Type B pancreatic cell (in vitro differentiated cells): Measurements from ENCODE around the gene PLA2G12A. TPM values are rescaled to one million over a fixed set of nuclear protein-coding genes. Genes with fewer than 3 reads are reported as not detected.
"Not testable (repeated sequence)": the region's sequence is repeated elsewhere in the genome, so short reads cannot be mapped to it uniquely, and the experiment has no call there.

Experiments
- DNase-seq: peaks from one replicate; pipeline ENCODE4 v3.0.0; 2021; ENCODE audit warnings: mixed read lengths; ENCODE audit not compliant: unreplicated experiment; ENCODE audit errors: extremely low spot score
- H3K27ac Mint-ChIP-seq: 2 replicates; pipeline ENCODE4 v1.8.0; 2021; ENCODE audit warnings: mild to moderate bottlenecking, mixed read lengths
- H3K27me3 Mint-ChIP-seq: 2 replicates; pipeline ENCODE4 v1.8.0; 2021; ENCODE audit warnings: mixed read lengths
- H3K36me3 Mint-ChIP-seq: 2 replicates; pipeline ENCODE4 v1.8.0; 2021; ENCODE audit warnings: mixed read lengths
- H3K4me1 Mint-ChIP-seq: one replicate; pipeline ENCODE4 v1.8.0; 2021; ENCODE audit warnings: mixed read lengths; ENCODE audit not compliant: unreplicated experiment
- H3K4me3 Mint-ChIP-seq: 2 replicates; pipeline ENCODE4 v1.8.0; 2021; ENCODE audit warnings: mild to moderate bottlenecking, mixed read lengths
- H3K9me3 Mint-ChIP-seq: 2 replicates; pipeline ENCODE4 v1.8.0; 2021; ENCODE audit warnings: mixed read lengths
- CTCF ChIP-seq: fragments of 200-600 bp; sonication (generic); conservative IDR thresholded peaks from 2 replicates; pipeline ENCODE4 v1.5.0; 2021; ENCODE audit warnings: antibody characterized with exemption, mild to moderate bottlenecking
- total RNA-seq: library from RNA; stranded (reverse); gene quantifications from 2 replicates; pipeline ENCODE4 v1.2.1, GENCODE V29; 2021; ENCODE audit warnings: low replicate concordance

The PLA2G12A gene
- total RNA-seq, 1 donor from 2014 or later: 39.3 TPM

GRCh38 chr4:109684727-109685126, 45.1 kb downstream of the PLA2G12A start:
- Mint-ChIP-seq H3K9me3 (no peaks in the 10 kb centered on the region), H3K4me3 (no peak overlapping the region), H3K27ac (no peak overlapping the region), H3K27me3 (no peaks in the 10 kb centered on the region), H3K4me1 (no peaks in the 10 kb centered on the region), H3K36me3 (peaks cover 33% of the 10 kb centered on the region)
- TF ChIP-seq CTCF: no peak
- DNase-seq: no peak

- H3K9me3 Mint-ChIP-seq: no peaks in the 10 kb centered on the region
- DNase-seq: no peak
- H3K4me1 Mint-ChIP-seq: no peaks in the 10 kb centered on the region
- no peak overlapping the region for H3K27ac Mint-ChIP-seq
- TF ChIP-seq CTCF: no peak
- no peaks in the 10 kb centered on the region for H3K27me3 Mint-ChIP-seq
- peaks cover 28% of the 10 kb centered on the region for H3K36me3 Mint-ChIP-seq
- H3K4me3 Mint-ChIP-seq: no peak overlapping the region
Observed at GRCh38 chr4:109683621-109684253, 46.1 kb downstream of the PLA2G12A start.

GRCh38 chr4:109682875-109683274, 47.0 kb downstream of the PLA2G12A start:
- Mint-ChIP-seq H3K4me3 (no peak overlapping the region), H3K9me3 (no peaks in the 10 kb centered on the region), H3K27me3 (no peaks in the 10 kb centered on the region), H3K27ac (no peak overlapping the region), H3K4me1 (no peaks in the 10 kb centered on the region), H3K36me3 (peaks cover 24% of the 10 kb centered on the region)
- TF ChIP-seq CTCF: no peak
- no peak for DNase-seq

GRCh38 chr4:109678925-109679324, 50.9 kb downstream of the PLA2G12A start:
- H3K4me3 Mint-ChIP-seq, H3K4me1 Mint-ChIP-seq, H3K27ac Mint-ChIP-seq, H3K9me3 Mint-ChIP-seq, DNase-seq, H3K27me3 Mint-ChIP-seq: not testable (repeated sequence)
- peaks cover 12% of the 10 kb centered on the region for H3K36me3 Mint-ChIP-seq

- H3K27me3 Mint-ChIP-seq, H3K27ac Mint-ChIP-seq, DNase-seq, H3K36me3 Mint-ChIP-seq, H3K9me3 Mint-ChIP-seq, H3K4me1 Mint-ChIP-seq, H3K4me3 Mint-ChIP-seq: not testable (repeated sequence)
Observed at GRCh38 chr4:109678472-109678871, 51.4 kb downstream of the PLA2G12A start.

GRCh38 chr4:109676886-109677285, 53.0 kb downstream of the PLA2G12A start:
- Mint-ChIP-seq H3K9me3 (no peaks in the 10 kb centered on the region), H3K36me3 (peaks cover 6% of the 10 kb centered on the region), H3K4me3 (no peak overlapping the region), H3K27me3 (no peaks in the 10 kb centered on the region), H3K4me1 (no peaks in the 10 kb centered on the region), H3K27ac (no peak overlapping the region)
- no peak for DNase-seq
- no peak for TF ChIP-seq CTCF

GRCh38 chr4:109675843-109676242, 54.0 kb downstream of the PLA2G12A start:
- H3K27ac Mint-ChIP-seq: no peak overlapping the region
- peaks cover 11% of the 10 kb centered on the region for H3K36me3 Mint-ChIP-seq
- no peak for DNase-seq
- H3K9me3 Mint-ChIP-seq: no peaks in the 10 kb centered on the region
- no peaks in the 10 kb centered on the region for H3K27me3 Mint-ChIP-seq
- TF ChIP-seq CTCF: no peak
- H3K4me3 Mint-ChIP-seq: no peak overlapping the region
- no peaks in the 10 kb centered on the region for H3K4me1 Mint-ChIP-seq
